ENCODE results near the gene ARRB1.

DNA sequence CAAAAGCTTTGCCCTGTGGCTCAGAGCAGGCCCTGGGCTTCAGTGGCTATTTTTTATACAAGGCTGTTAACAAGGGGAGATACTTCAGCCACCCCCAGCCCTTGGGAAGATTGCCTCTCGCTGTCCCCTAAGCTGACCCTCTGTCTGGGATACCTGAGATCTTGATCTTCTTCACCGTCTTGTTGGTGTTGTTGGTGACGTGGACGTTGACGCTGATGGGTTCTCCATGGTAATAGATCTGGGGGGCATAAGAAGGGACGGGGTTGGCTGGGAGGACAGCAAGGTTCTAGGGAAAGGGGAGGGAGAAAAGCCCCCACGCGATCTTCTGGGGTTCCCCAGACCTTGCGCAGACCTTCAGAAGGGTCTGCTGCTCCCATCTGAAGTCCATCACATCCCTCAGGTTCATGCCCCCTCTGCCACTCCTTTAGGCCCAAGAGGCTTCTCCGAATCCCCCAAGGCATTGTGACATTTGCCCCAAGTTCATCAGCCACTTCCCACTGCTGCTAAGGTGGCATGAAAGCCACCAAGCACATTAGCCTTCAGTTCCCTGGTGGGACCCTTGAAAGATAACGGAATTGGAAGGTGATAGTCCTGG lies 74.2 kb downstream of the ARRB1 start:
- no peak for TF ChIP-seq SP1 (IDR thresholded peaks at IDR 0.05)
- TF ChIP-seq SP1 (CRISPR knock-in tag; IDR thresholded peaks at IDR 0.05): no peak
- TF ChIP-seq, protein P1, sequence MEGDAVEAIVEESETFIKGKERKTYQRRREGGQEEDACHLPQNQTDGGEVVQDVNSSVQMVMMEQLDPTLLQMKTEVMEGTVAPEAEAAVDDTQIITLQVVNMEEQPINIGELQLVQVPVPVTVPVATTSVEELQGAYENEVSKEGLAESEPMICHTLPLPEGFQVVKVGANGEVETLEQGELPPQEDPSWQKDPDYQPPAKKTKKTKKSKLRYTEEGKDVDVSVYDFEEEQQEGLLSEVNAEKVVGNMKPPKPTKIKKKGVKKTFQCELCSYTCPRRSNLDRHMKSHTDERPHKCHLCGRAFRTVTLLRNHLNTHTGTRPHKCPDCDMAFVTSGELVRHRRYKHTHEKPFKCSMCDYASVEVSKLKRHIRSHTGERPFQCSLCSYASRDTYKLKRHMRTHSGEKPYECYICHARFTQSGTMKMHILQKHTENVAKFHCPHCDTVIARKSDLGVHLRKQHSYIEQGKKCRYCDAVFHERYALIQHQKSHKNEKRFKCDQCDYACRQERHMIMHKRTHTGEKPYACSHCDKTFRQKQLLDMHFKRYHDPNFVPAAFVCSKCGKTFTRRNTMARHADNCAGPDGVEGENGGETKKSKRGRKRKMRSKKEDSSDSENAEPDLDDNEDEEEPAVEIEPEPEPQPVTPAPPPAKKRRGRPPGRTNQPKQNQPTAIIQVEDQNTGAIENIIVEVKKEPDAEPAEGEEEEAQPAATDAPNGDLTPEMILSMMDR (CRISPR knock-in tag; IDR thresholded peaks at IDR 0.05): no peak
- TF ChIP-seq ARHGAP35 (CRISPR knock-in tag; IDR thresholded peaks at IDR 0.05; ENCODE audit: borderline replicate concordance): no peak
- TF ChIP-seq IKZF4 (CRISPR knock-in tag; IDR thresholded peaks at IDR 0.05; ENCODE audit: borderline replicate concordance, low read depth, not compliant biosample characterization): no peak
